ENCODE data around the gene CPT1B.

- TF ChIP-seq CTCF (conservative IDR thresholded peaks at IDR 0.05; ENCODE audit: low read depth in 2 of 2), result no peak
- TF ChIP-seq REST (IDR thresholded peaks at IDR 0.05; ENCODE audit: unreplicated experiment), result no peak
- no peak for TF ChIP-seq POLR2AphosphoS5 (IDR thresholded peaks at IDR 0.05; ENCODE audit: low read depth)
- no peak for TF ChIP-seq JUNB (IDR thresholded peaks at IDR 0.05; ENCODE audit: unreplicated experiment)
- TF ChIP-seq EZH2phosphoT487 (IDR thresholded peaks at IDR 0.05; ENCODE audit: unreplicated experiment), result no peak
- no peak for TF ChIP-seq EZH2 (IDR thresholded peaks at IDR 0.05; ENCODE audit: low read depth, unreplicated experiment)
- TF ChIP-seq ETS1 (IDR thresholded peaks at IDR 0.05), result no peak
- no peak for TF ChIP-seq STAT1 (IDR thresholded peaks at IDR 0.05; ENCODE audit: unreplicated experiment)
- TF ChIP-seq CREB1 (CRISPR knock-in tag; IDR thresholded peaks at IDR 0.05; ENCODE audit: low read depth), result no peak
Measured at GRCh38 chr22:50531546-50531961, 46.7 kb downstream of the CPT1B start.

Data from GM23338 (cell line).